ENCODE data around the gene POR.

The POR gene

DNA sequence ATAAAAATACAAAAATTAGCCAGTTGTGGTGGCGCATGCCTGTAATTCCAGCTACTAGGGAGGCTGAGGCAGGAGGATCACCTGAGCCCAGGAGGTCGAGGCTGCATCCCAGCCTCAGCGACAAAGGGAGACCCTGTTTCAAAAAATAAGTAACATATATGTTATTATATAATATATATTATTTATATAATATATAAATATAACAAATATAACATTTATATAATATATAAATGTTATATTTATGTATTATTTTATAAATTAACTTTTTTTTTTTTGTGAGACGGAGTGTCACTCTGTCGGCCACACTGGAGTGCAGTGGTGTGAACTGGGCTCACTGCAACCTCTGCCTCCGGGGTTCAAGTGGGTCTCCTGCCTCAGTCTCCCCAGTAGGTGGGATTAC lies 1.5 kb upstream of the POR start:
- no peak for DNase-seq (ENCODE audit: low read depth)
- TF ChIP-seq, protein P1, sequence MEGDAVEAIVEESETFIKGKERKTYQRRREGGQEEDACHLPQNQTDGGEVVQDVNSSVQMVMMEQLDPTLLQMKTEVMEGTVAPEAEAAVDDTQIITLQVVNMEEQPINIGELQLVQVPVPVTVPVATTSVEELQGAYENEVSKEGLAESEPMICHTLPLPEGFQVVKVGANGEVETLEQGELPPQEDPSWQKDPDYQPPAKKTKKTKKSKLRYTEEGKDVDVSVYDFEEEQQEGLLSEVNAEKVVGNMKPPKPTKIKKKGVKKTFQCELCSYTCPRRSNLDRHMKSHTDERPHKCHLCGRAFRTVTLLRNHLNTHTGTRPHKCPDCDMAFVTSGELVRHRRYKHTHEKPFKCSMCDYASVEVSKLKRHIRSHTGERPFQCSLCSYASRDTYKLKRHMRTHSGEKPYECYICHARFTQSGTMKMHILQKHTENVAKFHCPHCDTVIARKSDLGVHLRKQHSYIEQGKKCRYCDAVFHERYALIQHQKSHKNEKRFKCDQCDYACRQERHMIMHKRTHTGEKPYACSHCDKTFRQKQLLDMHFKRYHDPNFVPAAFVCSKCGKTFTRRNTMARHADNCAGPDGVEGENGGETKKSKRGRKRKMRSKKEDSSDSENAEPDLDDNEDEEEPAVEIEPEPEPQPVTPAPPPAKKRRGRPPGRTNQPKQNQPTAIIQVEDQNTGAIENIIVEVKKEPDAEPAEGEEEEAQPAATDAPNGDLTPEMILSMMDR (IDR thresholded peaks at IDR 0.05; ENCODE audit: insufficient read depth, low read depth, low read length, missing control alignments): no peak
- H3K4me3 ChIP-seq (ENCODE audit: low read depth, low read length): no peak overlapping the region

DNA sequence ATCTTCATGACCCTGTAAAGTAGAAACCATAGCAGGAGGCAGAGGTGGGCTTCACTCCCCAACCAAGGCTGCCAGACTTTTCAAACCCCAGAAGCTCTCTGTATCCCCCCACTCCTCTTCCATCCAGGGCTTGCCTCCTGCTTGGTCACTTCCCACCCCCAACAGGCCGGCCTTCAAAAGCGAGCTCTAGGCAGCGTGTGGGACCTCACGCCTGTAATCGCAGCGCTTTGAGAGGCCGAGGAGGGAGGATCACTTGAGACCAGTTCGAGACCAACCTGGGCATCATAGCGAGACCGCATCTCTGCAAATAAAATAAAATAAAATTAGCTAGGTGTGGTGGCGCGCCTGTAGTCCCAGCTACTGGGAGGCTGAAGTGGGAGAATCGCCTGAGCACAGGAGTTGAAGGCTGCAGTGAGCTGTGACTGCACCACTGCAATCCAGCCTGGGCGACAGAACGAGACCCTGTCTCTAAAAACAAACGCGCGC lies 743 bp upstream of the POR start:
- peak overlapping the region; percentile 83 for H3K4me3 ChIP-seq (ENCODE audit: low read depth, low read length)
- TF ChIP-seq, protein P1 (IDR thresholded peaks at IDR 0.05; ENCODE audit: insufficient read depth, low read depth, low read length, missing control alignments): no peak
- DNase-seq (ENCODE audit: low read depth): no peak

DNA sequence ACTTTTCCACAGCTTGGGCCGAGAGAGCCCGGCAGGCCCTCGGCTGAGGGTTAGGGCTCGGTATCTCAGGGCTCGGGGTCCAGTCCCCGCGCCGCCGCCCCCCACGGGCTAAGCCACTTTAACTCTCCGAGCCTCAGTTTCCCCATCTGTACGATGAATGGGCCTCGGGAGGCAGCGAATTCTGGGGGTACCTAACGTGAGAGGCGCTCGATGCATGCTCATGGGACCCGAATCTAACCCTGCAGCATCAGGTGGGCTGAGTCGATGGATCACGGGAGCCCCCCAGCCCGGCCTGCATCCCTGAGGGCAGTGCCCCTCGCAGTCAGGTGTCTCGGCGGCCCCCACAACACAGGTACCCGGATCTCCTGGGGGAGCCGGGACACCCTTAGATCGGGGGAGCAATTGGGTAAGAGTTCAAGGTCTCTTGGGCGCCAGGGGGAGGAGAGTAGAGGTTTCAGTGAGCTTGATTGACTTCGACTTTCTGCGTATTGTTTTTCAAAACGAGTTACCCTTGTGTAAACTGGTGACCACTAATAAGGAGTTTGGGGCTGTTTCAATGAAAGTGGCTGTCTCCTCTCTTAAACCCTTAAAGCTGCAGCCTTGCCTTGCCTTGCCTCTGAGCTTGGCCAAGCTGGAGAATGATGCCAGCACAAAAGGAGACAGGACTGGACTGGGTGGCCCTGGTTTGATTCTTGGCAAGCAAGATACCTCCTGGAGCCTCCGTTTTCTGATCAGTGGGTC lies 631 bp downstream of the POR start:
- TF ChIP-seq, protein P1 (IDR thresholded peaks at IDR 0.05; ENCODE audit: insufficient read depth, low read depth, low read length, missing control alignments): no peak
- peak; percentile 53 for DNase-seq (ENCODE audit: low read depth)

DNA sequence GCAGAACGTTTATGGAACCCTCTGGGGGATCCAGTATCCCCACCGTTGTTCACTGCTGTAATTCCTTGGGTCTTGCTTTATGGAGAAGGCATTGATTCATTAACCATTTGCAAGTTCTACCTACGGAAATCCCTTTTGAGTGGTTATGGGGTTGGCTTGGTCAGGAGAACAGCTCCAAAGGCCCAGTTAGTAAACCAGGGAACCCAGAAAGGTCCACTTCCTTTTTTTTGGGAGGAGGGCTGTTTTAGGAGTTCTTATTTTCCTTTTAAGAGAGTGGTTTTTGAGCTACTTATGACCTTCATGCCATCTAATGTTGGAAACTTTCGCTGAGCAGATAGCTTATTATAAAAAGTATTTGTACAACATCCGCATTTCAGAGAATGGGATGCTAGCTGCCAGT lies 1.3 kb downstream of the POR start:
- TF ChIP-seq, protein P1 (IDR thresholded peaks at IDR 0.05; ENCODE audit: insufficient read depth, low read depth, low read length, missing control alignments): no peak

More for the DNA sequence above, 631 bp downstream of the POR start:
- H3K4me3 ChIP-seq (ENCODE audit: low read depth, low read length): peak overlapping the region; percentile 83

GRCh38 chr7:75916685-75917634 lies 2.0 kb downstream of the POR start:
- no peak for DNase-seq (ENCODE audit: low read depth)
- TF ChIP-seq, protein P1 (IDR thresholded peaks at IDR 0.05; ENCODE audit: insufficient read depth, low read depth, low read length, missing control alignments): no peak
- H3K4me3 ChIP-seq (ENCODE audit: low read depth, low read length): no peak overlapping the region

More for the DNA sequence above, 1.3 kb downstream of the POR start:
- peak overlapping the region; percentile 83 for H3K4me3 ChIP-seq (ENCODE audit: low read depth, low read length)
- DNase-seq (ENCODE audit: low read depth): no peak

GRCh38 chr7:75920431-75921161 lies 5.6 kb downstream of the POR start:
- TF ChIP-seq, protein P1 (IDR thresholded peaks at IDR 0.05; ENCODE audit: insufficient read depth, low read depth, low read length, missing control alignments): no peak
- DNase-seq (ENCODE audit: low read depth): no peak
- no peak overlapping the region for H3K4me3 ChIP-seq (ENCODE audit: low read depth, low read length)

All from GM12865 (cell line).